Nephron (organoid): Measurements from ENCODE around the gene MLH3.

ENCODE experiments used
- H3K27ac Mint-ChIP-seq, 3 experiments: 2 replicates each; pipeline ENCODE4 v1.8.0; 2020; ENCODE audit warnings: mixed read lengths in 3 of 3, mild to moderate bottlenecking in 2 of 3, moderate library complexity in 1 of 3
- H3K27me3 Mint-ChIP-seq: 2 replicates; pipeline ENCODE4 v1.8.0; 2021; ENCODE audit warnings: low read depth, mild to moderate bottlenecking, moderate library complexity, mixed read lengths
- H3K36me3 Mint-ChIP-seq: 2 replicates; pipeline ENCODE4 v1.8.0; 2020; ENCODE audit warnings: low read depth, mixed read lengths
- H3K4me1 Mint-ChIP-seq: 2 replicates; pipeline ENCODE4 v1.8.0; 2020; ENCODE audit warnings: mixed read lengths
- H3K4me3 Mint-ChIP-seq, 3 experiments: 2 replicates each; pipeline ENCODE4 v1.8.0; 2020; ENCODE audit warnings: mild to moderate bottlenecking in 3 of 3, mixed read lengths in 3 of 3, moderate library complexity in 2 of 3
- H3K9me3 Mint-ChIP-seq: 2 replicates; pipeline ENCODE4 v1.8.0; 2020; ENCODE audit warnings: mixed read lengths
- TF ChIP-seq, protein P1 (sequence below), 3 experiments: fragments of 200-600 bp; sonication (generic); IDR thresholded peaks; one replicate each; pipeline ENCODE4 v1.5.0; 2021; ENCODE audit warnings: antibody characterized with exemption in 3 of 3; ENCODE audit not compliant: unreplicated experiment in 3 of 3

MLH3 gene

DNA sequence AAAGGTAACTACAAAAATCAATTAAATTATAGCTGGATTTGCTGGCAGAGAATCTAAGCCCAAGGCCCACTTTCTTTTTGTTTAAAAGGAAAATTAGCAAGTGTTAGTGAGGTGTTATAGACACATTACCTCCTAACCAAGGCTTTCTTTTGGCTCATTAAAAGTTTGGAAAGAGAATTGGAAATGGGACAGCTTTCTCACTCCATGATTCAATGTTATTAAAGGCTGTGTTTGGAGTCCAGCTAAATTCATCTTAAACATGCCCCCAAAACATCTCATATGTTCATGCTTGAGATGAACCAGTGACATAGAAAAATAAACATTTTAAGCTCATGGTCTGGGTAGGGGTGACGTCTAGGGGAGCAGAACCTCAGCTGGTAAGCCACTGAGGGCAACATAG is 82.5 kb downstream of the MLH3 start:
- H3K4me3 Mint-ChIP-seq = no peak overlapping the region
- H3K27me3 Mint-ChIP-seq = no peaks in the 10 kb centered on the region
- TF ChIP-seq, protein P1, sequence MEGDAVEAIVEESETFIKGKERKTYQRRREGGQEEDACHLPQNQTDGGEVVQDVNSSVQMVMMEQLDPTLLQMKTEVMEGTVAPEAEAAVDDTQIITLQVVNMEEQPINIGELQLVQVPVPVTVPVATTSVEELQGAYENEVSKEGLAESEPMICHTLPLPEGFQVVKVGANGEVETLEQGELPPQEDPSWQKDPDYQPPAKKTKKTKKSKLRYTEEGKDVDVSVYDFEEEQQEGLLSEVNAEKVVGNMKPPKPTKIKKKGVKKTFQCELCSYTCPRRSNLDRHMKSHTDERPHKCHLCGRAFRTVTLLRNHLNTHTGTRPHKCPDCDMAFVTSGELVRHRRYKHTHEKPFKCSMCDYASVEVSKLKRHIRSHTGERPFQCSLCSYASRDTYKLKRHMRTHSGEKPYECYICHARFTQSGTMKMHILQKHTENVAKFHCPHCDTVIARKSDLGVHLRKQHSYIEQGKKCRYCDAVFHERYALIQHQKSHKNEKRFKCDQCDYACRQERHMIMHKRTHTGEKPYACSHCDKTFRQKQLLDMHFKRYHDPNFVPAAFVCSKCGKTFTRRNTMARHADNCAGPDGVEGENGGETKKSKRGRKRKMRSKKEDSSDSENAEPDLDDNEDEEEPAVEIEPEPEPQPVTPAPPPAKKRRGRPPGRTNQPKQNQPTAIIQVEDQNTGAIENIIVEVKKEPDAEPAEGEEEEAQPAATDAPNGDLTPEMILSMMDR (IDR thresholded peaks at IDR 0.05; ENCODE audit: unreplicated experiment in 3 of 3) = no peak
- peak overlapping the region in 1 of 3 experiments; percentile 45 for H3K27ac Mint-ChIP-seq
- no peaks in the 10 kb centered on the region for H3K9me3 Mint-ChIP-seq
- peaks cover 4% of the 10 kb centered on the region for H3K36me3 Mint-ChIP-seq
- H3K4me1 Mint-ChIP-seq = peaks cover 13% of the 10 kb centered on the region

DNA sequence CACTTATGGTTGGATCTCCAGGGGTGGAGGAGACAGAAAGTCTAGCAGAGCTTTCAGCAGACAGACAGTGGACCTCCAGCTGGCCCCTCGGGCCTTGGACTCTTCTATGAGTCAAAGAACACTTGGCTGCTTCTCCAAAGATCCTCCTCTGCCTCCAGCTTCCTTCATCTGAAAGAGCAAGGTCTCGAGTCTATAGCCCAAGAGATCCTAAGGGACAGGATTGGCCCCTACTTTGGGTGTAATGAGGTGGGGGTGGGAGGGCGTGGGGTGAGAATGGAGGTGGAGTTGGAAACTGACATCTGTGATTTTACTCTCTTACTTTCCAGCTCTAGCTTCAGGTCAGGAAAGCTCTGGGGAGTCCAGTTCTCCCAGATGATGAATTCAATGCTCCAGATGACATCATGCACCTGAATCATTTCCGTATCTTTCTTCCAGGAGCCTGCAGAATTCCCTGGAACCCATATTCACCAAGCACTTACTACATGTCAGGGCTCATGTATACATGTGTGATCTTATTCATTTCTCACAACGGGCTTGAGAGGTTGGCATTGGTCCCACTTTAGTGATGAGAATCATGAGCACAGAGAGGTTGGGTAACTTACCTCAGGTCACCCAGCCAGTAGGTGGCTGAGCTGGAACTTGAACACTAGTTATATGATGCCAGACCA is 85.6 kb downstream of the MLH3 start:
- Mint-ChIP-seq H3K4me1 (peaks cover 34% of the 10 kb centered on the region), H3K36me3 (peaks cover 4% of the 10 kb centered on the region), H3K9me3 (no peaks in the 10 kb centered on the region), H3K4me3 (no peak overlapping the region), H3K27me3 (peaks cover 6% of the 10 kb centered on the region), H3K27ac (peak overlapping the region; percentile 3 to 45 (median 37))
- TF ChIP-seq, protein P1 (IDR thresholded peaks at IDR 0.05; ENCODE audit: unreplicated experiment in 3 of 3) = no peak

DNA sequence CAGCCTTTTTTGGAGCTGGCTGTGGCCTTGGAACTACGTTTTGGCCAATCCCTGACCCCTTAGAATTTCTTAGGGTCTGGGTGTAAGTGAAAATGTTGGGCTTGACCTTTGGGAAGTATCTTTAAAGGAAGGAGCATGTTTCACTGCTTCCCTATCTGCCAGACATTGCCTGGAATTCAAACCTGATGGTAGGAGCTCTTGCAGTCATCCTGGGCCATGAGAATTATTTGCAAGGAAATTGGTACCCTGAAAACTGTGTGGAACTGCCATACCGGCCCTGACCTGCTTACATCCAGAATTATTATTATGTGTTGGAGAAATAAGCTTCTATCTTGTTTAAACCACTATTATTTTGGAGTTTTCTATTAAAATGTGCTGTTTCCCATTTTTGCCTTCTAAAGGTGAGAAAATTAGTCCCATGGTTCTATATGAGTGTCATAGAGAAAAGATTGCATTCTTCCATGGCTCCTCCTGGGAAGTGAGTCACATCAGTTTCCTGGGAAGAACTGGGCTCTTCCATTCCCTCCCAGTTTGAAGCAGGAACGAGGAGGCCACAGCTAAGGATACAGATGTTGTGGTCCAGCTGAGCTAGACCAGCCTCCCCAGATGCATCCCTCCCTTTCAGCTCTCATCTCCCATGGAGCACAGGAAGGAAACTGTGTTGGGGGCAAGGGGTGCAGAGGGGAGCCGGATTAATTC is 86.3 kb downstream of the MLH3 start:
- Mint-ChIP-seq H3K27ac (peak overlapping the region in 2 of 3 experiments; percentile 37 to 45), H3K9me3 (no peaks in the 10 kb centered on the region), H3K27me3 (peaks cover 6% of the 10 kb centered on the region), H3K36me3 (peaks cover 4% of the 10 kb centered on the region), H3K4me3 (no peak overlapping the region), H3K4me1 (peaks cover 34% of the 10 kb centered on the region)
- TF ChIP-seq, protein P1 (IDR thresholded peaks at IDR 0.05; ENCODE audit: unreplicated experiment in 3 of 3) = no peak
